Gastrocnemius medialis (tissue), 4 donors: ENCODE data around the gene DIO1. TPM values are rescaled to one million over a fixed set of nuclear protein-coding genes. Genes with fewer than 3 reads are reported as not detected.

Source experiments
- ATAC-seq, 2 donors: fragments of 150-250 bp; one replicate each; pipeline ENCODE4 v1.9.1; 2016
- DNase-seq, 2 donors: peaks; one replicate each; pipeline ENCODE4 v3.0.0-alpha.2; 2019
- H3K27ac ChIP-seq, 4 donors: fragments of 200-600 bp; sonication (generic); 1 replicate in 1 of 4; 2 replicates in 3 of 4; pipeline ENCODE4 v1.5.1; 2016 to 2018; ENCODE audit warnings: mild to moderate bottlenecking in 2 of 4, moderate library complexity in 1 of 4
- H3K27me3 ChIP-seq, 3 donors: fragments of 200-600 bp; sonication (generic) in 2 of 3; 1 replicate in 1 of 3; 2 replicates in 2 of 3; pipeline versions ENCODE4 v1.5.1 to v1.6.0; 2016 to 2019; ENCODE audit warnings: mild to moderate bottlenecking in 1 of 3, moderate library complexity in 1 of 3
- H3K36me3 ChIP-seq, 2 donors: fragments of 200-600 bp; sonication (generic) in 1 of 2; one replicate each; pipeline ENCODE4 v1.5.1; 2017 to 2018
- H3K4me1 ChIP-seq, 2 donors: fragments of 200-600 bp; sonication (generic) in 1 of 2; one replicate each; pipeline ENCODE4 v1.5.1; 2016 to 2017; ENCODE audit warnings: mild to moderate bottlenecking in 2 of 2
- H3K4me3 ChIP-seq, 4 donors: fragments of 200-600 bp; sonication (generic) in 3 of 4; 1 replicate in 1 of 4; 2 replicates in 3 of 4; pipeline ENCODE4 v1.5.1; 2016 to 2019; ENCODE audit warnings: mild to moderate bottlenecking in 2 of 4
- H3K9me3 ChIP-seq, 3 donors: fragments of 200-600 bp; sonication (generic) in 2 of 3; 1 replicate in 1 of 3; 2 replicates in 2 of 3; pipeline ENCODE4 v1.5.1; 2016 to 2019
- POLR2A ChIP-seq, 2 donors: fragments of 450-650 bp; IDR thresholded peaks; one replicate each; pipeline ENCODE4 v1.6.1; 2017; ENCODE audit warnings: antibody characterized with exemption in 2 of 2, mild to moderate bottlenecking in 2 of 2, moderate library complexity in 2 of 2
- in situ Hi-C, 4 donors: fragments of 200-750 bp; cut with MboI; loops; one replicate each; pipeline versions ENCODE4 v1.15.0 to v1.8.0; 2017; ENCODE audit warnings: low sequenced_read_pairs in 4 of 4
- intact Hi-C: fragments of 100-400 bp; cut with DNase I; formaldehyde crosslinking; loops from one replicate; pipeline ENCODE4 v1.15.1; 2023; ENCODE audit warnings: low total_unique reads
- total RNA-seq, 4 donors: library from RNA; depleted of rRNA; stranded (reverse); fragments of >200 nt; gene quantifications; one replicate each; pipeline versions ENCODE4 v1.1.0 to v1.2.3, GENCODE V29; 2016
- TF ChIP-seq, protein P1 (sequence below), 5 experiments: fragments of 450-650 bp in 3 of 5; fragments of 200-600 bp in 2 of 5; sonication (generic) in 2 of 5; IDR thresholded peaks in 4 of 5; conservative IDR thresholded peaks in 1 of 5; 1 replicate in 4 of 5; 2 replicates in 1 of 5; pipeline ENCODE4 v1.5.1; 2016 to 2019; ENCODE audit warnings: antibody characterized with exemption in 5 of 5, mild to moderate bottlenecking in 3 of 5, moderate library complexity in 3 of 5

The DIO1 gene
- total RNA-seq, 4 donors from 2014 or later = not detected

DNA sequence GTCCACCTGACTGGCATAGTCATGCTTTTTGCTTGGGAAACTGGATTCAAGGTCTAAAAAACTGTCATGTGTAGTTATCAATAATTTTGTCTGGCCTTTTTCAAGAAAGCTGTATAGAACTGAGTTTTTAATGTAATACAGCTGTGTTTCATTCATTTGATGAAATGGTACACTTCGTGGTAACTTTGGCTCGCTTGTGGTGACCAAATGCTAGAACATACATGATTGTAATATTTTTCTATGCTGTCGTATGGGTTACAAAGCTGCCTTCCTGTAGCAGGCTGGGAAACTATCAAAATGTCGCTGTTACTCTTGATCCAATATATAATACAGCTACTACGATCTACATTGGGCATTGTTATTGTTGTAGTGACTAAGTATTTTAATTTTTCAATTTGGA, 54.3 kb downstream of the DIO1 start:
- peaks cover 0 to 13% of the 10 kb centered on the region in 2 donors for H3K36me3 ChIP-seq
- no peak for TF ChIP-seq POLR2A (IDR thresholded peaks at IDR 0.05)
- TF ChIP-seq, protein P1, sequence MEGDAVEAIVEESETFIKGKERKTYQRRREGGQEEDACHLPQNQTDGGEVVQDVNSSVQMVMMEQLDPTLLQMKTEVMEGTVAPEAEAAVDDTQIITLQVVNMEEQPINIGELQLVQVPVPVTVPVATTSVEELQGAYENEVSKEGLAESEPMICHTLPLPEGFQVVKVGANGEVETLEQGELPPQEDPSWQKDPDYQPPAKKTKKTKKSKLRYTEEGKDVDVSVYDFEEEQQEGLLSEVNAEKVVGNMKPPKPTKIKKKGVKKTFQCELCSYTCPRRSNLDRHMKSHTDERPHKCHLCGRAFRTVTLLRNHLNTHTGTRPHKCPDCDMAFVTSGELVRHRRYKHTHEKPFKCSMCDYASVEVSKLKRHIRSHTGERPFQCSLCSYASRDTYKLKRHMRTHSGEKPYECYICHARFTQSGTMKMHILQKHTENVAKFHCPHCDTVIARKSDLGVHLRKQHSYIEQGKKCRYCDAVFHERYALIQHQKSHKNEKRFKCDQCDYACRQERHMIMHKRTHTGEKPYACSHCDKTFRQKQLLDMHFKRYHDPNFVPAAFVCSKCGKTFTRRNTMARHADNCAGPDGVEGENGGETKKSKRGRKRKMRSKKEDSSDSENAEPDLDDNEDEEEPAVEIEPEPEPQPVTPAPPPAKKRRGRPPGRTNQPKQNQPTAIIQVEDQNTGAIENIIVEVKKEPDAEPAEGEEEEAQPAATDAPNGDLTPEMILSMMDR (IDR thresholded peaks at IDR 0.05 in 4 of 5, conservative IDR thresholded peaks at IDR 0.05 in 1 of 5) = no peak
- intact Hi-C loops = loop anchor here (5.0 to 10.0 kb wide), 5 partner anchors 86 to 1891 kb away; partner anchors contain the start of genes ACOT11, BTF3L4, CPT2 and TTC4
- H3K27me3 ChIP-seq = no peaks in the 10 kb centered on the region
- in situ Hi-C loops = loop anchor here in 3 of 4 donors (5.0 to 10.0 kb wide), 2 partner anchors 61 to 63 kb away; partner anchors contain the start of gene YIPF1 (in 3 of the 3)
- H3K4me3 ChIP-seq = no peak overlapping the region
- H3K4me1 ChIP-seq = peaks cover 8 to 19% of the 10 kb centered on the region in 2 donors
- H3K9me3 ChIP-seq = no peaks in the 10 kb centered on the region
- DNase-seq (no peak), ATAC-seq (no peak)
- no peak overlapping the region for H3K27ac ChIP-seq

DNA sequence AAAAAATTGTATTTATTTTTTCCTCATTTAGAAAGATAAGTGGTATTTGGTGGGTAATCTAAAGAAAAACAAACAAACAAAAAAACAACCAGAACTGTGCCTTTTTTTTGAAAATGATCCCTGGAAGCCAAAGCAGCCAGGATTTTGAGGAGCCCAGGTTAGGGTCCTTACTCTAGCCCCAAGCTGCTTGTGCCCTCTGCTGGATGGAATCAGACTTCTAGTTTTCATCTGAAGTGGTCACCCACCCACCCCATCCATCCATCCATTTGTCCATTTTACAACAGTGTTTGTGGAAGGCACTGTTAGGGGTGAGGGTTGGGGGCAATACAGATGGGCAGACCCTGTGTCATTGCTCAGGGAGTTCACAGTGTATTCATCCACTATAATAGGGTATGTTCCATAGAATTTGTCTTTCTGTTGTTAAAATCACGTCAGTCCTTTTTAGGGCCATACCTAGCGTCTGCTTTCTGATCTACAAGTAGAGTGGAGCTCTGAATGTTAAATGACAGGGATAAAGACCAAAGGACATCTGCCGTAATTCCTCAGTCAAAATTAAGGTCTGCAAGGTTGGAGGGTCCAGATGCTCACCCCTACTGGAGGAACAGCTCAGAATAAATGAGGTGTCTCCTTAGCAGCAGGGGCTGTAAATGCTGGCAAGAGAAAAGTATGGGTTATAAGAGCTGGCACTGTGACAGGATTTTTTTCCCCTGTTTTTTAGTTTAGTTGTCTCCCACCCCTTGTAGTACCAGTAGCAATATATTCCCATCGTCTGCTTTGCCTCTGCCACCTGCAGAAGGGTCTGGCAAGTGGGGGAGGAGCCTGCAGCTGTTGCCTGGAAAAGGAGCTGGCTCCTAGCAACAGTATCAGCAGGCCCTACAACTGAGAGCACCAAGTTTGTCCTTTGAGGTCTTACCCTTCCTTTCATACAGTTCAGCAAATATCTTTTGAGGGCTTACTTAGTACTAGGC, 55.3 kb downstream of the DIO1 start:
- intact Hi-C loops = loop anchor here (1.0 to 10.0 kb wide), 6 partner anchors 71 to 1892 kb away; partner anchors contain the start of genes ACOT11, BTF3L4, CPT2 and TTC4
- Histone ChIP-seq H3K27ac (no peak overlapping the region), H3K4me1 (peaks cover 8 to 18% of the 10 kb centered on the region in 2 donors)

DNA sequence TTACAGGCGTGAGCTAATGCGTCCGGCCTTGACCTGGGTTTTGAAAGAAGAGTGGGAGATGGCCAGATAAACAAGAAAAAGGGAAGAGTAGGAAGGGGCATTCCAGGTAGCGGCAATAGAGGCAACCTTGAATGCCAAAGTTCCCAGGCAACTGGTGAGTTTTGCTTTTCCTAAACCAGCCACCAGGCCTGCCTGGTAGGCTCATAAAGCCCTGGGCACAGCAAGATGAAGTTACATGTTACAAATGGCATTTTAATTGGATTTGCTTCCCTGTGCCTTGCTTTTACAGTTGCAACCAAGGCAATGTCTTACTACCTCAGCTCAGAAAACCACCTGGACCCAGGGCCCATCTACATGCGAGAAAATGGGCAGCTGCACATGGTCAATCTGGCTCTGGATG, 57.7 kb downstream of the DIO1 start:
- Histone ChIP-seq H3K4me1 (peaks cover 8% of the 10 kb centered on the region in 2 donors), H3K36me3 (peaks cover 0 to 23% of the 10 kb centered on the region in 2 donors), H3K27ac (no peak overlapping the region), H3K4me3 (no peak overlapping the region), H3K27me3 (no peaks in the 10 kb centered on the region), H3K9me3 (no peaks in the 10 kb centered on the region)
- in situ Hi-C loops = loop anchor here in 1 of 4 donors (10.0 kb wide), 1 partner anchor 67 kb away; the partner anchor contains the start of gene YIPF1
- TF ChIP-seq, protein P1 (IDR thresholded peaks at IDR 0.05 in 4 of 5, conservative IDR thresholded peaks at IDR 0.05 in 1 of 5) = no peak
- TF ChIP-seq POLR2A (IDR thresholded peaks at IDR 0.05) = no peak
- intact Hi-C loops = no loop called here
- ATAC-seq (no peak), DNase-seq (no peak)

More for the DNA sequence above, 55.3 kb downstream of the DIO1 start:
- H3K27me3 ChIP-seq = no peaks in the 10 kb centered on the region
- peaks cover 0 to 23% of the 10 kb centered on the region in 2 donors for H3K36me3 ChIP-seq
- in situ Hi-C loops = loop anchor here in 3 of 4 donors (5.0 to 10.0 kb wide), 2 partner anchors 62 to 65 kb away; partner anchors contain the start of gene YIPF1 (in 3 of the 3)
- ATAC-seq = no peak
- H3K4me3 ChIP-seq = no peak overlapping the region
- no peaks in the 10 kb centered on the region for H3K9me3 ChIP-seq
- DNase-seq = no peak
- TF ChIP-seq POLR2A (IDR thresholded peaks at IDR 0.05) = no peak
- TF ChIP-seq, protein P1 (IDR thresholded peaks at IDR 0.05 in 4 of 5, conservative IDR thresholded peaks at IDR 0.05 in 1 of 5) = peak; percentile 12 to 56 (median 42)

DNA sequence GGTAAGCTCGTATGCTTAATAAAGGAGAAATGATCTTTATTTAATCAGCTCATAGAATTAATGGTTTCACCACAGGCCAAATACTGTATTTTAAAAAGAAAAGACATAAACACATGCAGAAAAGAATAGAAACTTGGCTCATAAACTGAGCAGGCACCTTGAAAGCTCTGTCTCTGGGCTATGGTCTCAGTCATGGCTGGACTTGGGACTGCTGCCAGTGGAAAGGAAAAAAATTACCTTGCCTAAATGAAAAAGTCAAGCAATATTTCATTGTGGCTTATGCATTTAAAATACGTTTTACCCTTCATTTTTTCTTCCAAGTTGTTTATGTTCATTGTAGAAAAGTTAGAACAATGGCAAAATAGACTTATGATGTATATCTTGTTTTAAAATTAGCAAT, 60.1 kb downstream of the DIO1 start:
- intact Hi-C loops (no loop called here), in situ Hi-C loops (loop anchor here in 1 of 4 donors (10.0 kb wide), 1 partner anchor 69 kb away; the partner anchor contains the start of gene YIPF1)
- Histone ChIP-seq H3K9me3 (no peaks in the 10 kb centered on the region), H3K27me3 (no peaks in the 10 kb centered on the region), H3K4me1 (no peaks in the 10 kb centered on the region), H3K27ac (no peak overlapping the region), H3K36me3 (peaks cover 0 to 29% of the 10 kb centered on the region in 2 donors), H3K4me3 (no peak overlapping the region)
- no peak for TF ChIP-seq POLR2A (IDR thresholded peaks at IDR 0.05)
- TF ChIP-seq, protein P1 (IDR thresholded peaks at IDR 0.05 in 4 of 5, conservative IDR thresholded peaks at IDR 0.05 in 1 of 5) = no peak
- DNase-seq = no peak
- no peak for ATAC-seq
